ENCODE data around the gene FIG4. TPM values are rescaled to one million over a fixed set of nuclear protein-coding genes. Genes with fewer than 3 reads are reported as not detected.

FIG4 gene
- total RNA-seq, 6 experiments from 2014 or later, result 4.0 to 7.7 (median 6.4) TPM

GRCh38 chr6:109804020-109804419 is 112.9 kb downstream of the FIG4 start:
- H3K9me3 ChIP-seq, result no peaks in the 10 kb centered on the region
- ATAC-seq (no peak), DNase-seq (no peak)
- no peaks in the 10 kb centered on the region for H3K27me3 ChIP-seq
- H3K27ac ChIP-seq, result no peak overlapping the region
- WGBS (ENCODE audit: insufficient coverage, low coverage, low lambda C conversion rate, missing lambda C conversion rate), result 88% methylated on average over 1 of the region's 1 CpG
- intact Hi-C loops (cut with DNase I), result no loop called here
- H3K4me3 ChIP-seq, result no peak overlapping the region
- no peaks in the 10 kb centered on the region for H3K4me1 ChIP-seq
- H3K36me3 ChIP-seq, result no peaks in the 10 kb centered on the region
- TF ChIP-seq POLR2A (IDR thresholded peaks at IDR 0.05), result no peak
- TF ChIP-seq CTCF (IDR thresholded peaks at IDR 0.05), result no peak

GRCh38 chr6:109807881-109808280 is 116.8 kb downstream of the FIG4 start:
- intact Hi-C loops (cut with DNase I), result no loop called here
- Histone ChIP-seq H3K36me3 (no peaks in the 10 kb centered on the region), H3K9me3 (no peaks in the 10 kb centered on the region), H3K4me3 (no peak overlapping the region), H3K27me3 (no peaks in the 10 kb centered on the region), H3K4me1 (no peaks in the 10 kb centered on the region), H3K27ac (no peak overlapping the region)
- no peak for DNase-seq
- ATAC-seq, result no peak
- TF ChIP-seq POLR2A (IDR thresholded peaks at IDR 0.05) (no peak), CTCF (IDR thresholded peaks at IDR 0.05) (no peak)

- intact Hi-C loops (cut with DNase I), result no loop called here
- no peaks in the 10 kb centered on the region for H3K4me1 ChIP-seq
- H3K9me3 ChIP-seq, result no peaks in the 10 kb centered on the region
- H3K27ac ChIP-seq, result no peak overlapping the region
- WGBS (ENCODE audit: insufficient coverage, low coverage, low lambda C conversion rate, missing lambda C conversion rate), result 75% methylated on average over 1 of the region's 1 CpG
- H3K27me3 ChIP-seq, result no peaks in the 10 kb centered on the region
- no peak for ATAC-seq
- TF ChIP-seq POLR2A (IDR thresholded peaks at IDR 0.05) (no peak), CTCF (IDR thresholded peaks at IDR 0.05) (no peak)
- H3K4me3 ChIP-seq, result no peak overlapping the region
- H3K36me3 ChIP-seq, result peaks cover 0 to 2% (median 0%) of the 10 kb centered on the region in 4 donors
- no peak for DNase-seq
Measured at GRCh38 chr6:109808837-109809236, 117.7 kb downstream of the FIG4 start.

- H3K4me1 ChIP-seq, result no peaks in the 10 kb centered on the region
- intact Hi-C loops (cut with DNase I), result no loop called here
- ATAC-seq (no peak), DNase-seq (no peak)
- H3K9me3 ChIP-seq, result no peaks in the 10 kb centered on the region
- WGBS (ENCODE audit: insufficient coverage, low coverage, low lambda C conversion rate, missing lambda C conversion rate), result 96% methylated on average over 4 of the region's 4 CpGs
- no peak overlapping the region for H3K4me3 ChIP-seq
- H3K27me3 ChIP-seq, result no peaks in the 10 kb centered on the region
- peaks cover 0 to 4% (median 0%) of the 10 kb centered on the region in 4 donors for H3K36me3 ChIP-seq
- TF ChIP-seq CTCF (IDR thresholded peaks at IDR 0.05) (no peak), POLR2A (IDR thresholded peaks at IDR 0.05) (no peak)
- H3K27ac ChIP-seq, result no peak overlapping the region
Measured at GRCh38 chr6:109815054-109815453, 124.0 kb downstream of the FIG4 start.

Measured in right lobe of liver (tissue), 6 donors.